ENCODE results near the gene RAB11FIP3.

DNA sequence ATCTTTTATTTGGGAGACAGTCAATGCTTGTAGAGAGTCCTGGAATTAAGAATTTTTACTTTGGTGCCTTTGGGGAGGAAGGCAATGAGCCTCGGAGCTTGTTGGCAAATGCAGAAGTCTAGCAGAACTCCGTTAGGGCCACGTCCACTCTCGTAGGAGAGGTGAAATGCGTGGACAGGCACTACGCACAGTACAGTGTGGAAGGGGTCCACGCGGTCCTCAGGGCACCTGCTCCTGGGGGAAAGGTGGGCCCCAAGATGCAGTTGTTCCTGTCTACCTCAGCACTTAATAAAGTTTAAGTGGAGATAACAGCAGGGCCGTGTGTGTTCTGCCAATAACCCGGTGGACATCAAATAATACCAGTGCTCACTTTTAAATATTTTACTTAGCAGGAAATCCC is 1.8 kb downstream of the RAB11FIP3 start:
- TF ChIP-seq, protein P1, sequence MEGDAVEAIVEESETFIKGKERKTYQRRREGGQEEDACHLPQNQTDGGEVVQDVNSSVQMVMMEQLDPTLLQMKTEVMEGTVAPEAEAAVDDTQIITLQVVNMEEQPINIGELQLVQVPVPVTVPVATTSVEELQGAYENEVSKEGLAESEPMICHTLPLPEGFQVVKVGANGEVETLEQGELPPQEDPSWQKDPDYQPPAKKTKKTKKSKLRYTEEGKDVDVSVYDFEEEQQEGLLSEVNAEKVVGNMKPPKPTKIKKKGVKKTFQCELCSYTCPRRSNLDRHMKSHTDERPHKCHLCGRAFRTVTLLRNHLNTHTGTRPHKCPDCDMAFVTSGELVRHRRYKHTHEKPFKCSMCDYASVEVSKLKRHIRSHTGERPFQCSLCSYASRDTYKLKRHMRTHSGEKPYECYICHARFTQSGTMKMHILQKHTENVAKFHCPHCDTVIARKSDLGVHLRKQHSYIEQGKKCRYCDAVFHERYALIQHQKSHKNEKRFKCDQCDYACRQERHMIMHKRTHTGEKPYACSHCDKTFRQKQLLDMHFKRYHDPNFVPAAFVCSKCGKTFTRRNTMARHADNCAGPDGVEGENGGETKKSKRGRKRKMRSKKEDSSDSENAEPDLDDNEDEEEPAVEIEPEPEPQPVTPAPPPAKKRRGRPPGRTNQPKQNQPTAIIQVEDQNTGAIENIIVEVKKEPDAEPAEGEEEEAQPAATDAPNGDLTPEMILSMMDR (IDR thresholded peaks at IDR 0.05): no peak
- TF ChIP-seq POLR2A (IDR thresholded peaks at IDR 0.05): no peak
